ENCODE measurements around the gene CEP95.

GRCh38 chr17:64506201-64506575 lies 589 bp upstream of the CEP95 start, which contains the start of gene DDX5:
- TF ChIP-seq, protein P1, sequence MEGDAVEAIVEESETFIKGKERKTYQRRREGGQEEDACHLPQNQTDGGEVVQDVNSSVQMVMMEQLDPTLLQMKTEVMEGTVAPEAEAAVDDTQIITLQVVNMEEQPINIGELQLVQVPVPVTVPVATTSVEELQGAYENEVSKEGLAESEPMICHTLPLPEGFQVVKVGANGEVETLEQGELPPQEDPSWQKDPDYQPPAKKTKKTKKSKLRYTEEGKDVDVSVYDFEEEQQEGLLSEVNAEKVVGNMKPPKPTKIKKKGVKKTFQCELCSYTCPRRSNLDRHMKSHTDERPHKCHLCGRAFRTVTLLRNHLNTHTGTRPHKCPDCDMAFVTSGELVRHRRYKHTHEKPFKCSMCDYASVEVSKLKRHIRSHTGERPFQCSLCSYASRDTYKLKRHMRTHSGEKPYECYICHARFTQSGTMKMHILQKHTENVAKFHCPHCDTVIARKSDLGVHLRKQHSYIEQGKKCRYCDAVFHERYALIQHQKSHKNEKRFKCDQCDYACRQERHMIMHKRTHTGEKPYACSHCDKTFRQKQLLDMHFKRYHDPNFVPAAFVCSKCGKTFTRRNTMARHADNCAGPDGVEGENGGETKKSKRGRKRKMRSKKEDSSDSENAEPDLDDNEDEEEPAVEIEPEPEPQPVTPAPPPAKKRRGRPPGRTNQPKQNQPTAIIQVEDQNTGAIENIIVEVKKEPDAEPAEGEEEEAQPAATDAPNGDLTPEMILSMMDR (IDR thresholded peaks at IDR 0.05; ENCODE audit: low read length) = no peak
- no peak for TF ChIP-seq EZH2 (optimal IDR thresholded peaks at IDR 0.05; ENCODE audit: low read depth, low read length)
- TF ChIP-seq EZH2phosphoT487 (IDR thresholded peaks at IDR 0.05; ENCODE audit: low read length) = no peak

Measured in MM.1S (cell line).